HG03196 (cell line): ENCODE measurements around the gene DENND1A.
"Not testable (repeated sequence)": the region's sequence is repeated elsewhere in the genome, so short reads cannot be mapped to it uniquely, and the experiment has no call there.

Experiments used
- ATAC-seq: cut with Tn5 transposase; IDR thresholded peaks from one replicate; pipeline ENCODE4 v1.9.1; 2021; ENCODE audit not compliant: unreplicated experiment

Gene DENND1A

GRCh38 chr9:123952641-123953495 lies 22.9 kb upstream of the DENND1A start:
- no peak for ATAC-seq

- no peak for ATAC-seq
These were observed 18.4 kb upstream of the DENND1A start for GRCh38 chr9:123948286-123948685.

DNA sequence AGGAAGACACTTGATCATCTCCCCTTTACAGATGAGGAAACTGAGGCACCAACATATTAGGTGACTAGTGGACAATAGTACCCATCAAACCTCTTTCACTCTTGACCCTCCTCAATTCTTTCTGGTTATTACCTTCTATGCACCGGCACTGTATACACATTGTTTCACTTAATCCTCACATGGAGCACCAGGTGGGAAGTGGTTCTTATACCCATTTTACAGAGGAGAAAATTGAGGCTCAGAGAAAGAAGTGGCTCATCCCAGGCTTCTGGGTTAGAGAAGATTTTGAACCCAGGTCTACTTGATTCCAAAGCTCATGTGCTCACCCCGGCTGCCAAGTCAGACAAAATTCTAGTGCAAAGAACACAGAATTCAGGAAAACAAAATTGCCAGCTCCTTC lies 17.4 kb upstream of the DENND1A start:
- ATAC-seq: no peak

- ATAC-seq: no peak
These were observed 16.3 kb upstream of the DENND1A start for GRCh38 chr9:123946101-123946821.

GRCh38 chr9:123945532-123945931 lies 15.6 kb upstream of the DENND1A start:
- no peak for ATAC-seq

DNA sequence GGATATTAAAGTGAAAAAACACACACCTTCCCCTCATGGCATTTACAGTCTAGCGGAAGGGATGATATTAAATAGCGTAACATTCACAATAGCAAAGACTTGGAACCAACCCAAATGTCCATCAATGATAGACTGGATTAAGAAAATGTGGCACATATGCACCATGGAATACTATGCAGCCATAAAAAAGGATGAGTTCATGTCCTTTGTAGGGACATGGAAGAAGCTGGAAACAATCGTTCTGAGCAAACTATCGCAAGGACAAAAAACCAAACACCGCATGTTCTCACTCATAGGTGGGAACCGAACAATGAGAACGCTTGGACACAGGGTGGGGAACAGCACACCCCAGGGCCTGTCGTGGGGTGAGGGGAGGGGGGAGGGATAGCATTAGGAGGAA lies 14.5 kb upstream of the DENND1A start:
- not testable (repeated sequence) for ATAC-seq

DNA sequence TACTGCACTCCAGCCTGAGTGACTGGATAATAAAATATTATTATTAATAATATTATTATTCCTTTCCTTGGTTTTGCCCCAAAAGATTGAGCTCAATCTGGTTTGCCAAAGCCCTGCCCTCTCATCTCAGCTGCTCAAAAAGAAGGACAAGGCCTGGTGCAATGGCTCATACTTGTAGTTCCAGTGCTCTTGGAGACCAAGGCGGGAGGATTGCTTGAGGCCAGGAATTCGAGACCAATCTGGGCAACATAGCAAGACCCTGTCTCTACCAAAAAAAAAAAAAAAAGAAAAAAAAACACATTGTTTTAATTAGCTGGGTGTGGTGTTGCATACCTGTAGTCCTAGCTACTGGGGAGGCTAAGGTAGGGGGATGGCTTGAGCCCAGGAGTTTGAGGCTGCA lies 13.7 kb upstream of the DENND1A start:
- no peak for ATAC-seq

- ATAC-seq: no peak
These were observed 12.6 kb upstream of the DENND1A start for GRCh38 chr9:123942542-123942941.

GRCh38 chr9:123941524-123942070 lies 11.7 kb upstream of the DENND1A start:
- ATAC-seq: no peak

DNA sequence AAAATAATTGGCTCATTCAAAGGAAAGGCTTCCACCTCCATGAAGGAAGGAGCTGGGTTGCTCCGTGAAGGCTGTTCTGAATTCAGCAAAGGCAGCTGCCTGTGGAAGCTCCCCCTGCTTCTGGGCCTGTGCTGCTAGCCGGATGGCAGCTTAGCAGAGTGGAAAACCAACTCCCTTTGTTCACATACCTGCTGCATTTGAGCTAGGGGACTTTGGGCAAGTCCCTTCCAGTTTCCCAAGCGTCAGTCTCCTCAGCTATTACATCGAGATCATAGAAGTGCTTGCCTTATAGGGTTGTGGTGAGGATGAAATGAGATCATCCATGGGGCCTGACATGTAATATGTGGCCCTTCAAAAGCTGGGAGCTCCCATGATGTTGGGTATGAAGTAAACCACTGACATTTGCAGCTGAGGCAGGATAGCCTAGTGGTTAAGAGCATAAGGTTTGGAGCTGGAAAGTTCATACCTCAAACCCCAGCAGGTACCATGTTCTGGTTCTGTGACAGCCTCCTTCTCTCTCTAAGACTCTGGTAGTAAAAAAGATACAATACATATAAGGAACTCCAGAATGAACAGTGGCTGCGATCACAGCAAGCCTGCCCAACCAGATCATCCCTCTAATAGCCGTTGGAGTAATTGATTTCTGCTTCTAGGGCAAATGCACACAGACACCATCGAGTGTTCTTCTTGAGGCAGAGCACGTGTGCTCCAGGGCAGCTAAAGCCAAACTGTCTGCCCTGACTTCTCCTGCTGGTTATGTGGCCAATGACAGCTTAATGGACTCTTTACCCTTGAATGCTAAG lies 11.0 kb upstream of the DENND1A start:
- ATAC-seq: no peak

DNA sequence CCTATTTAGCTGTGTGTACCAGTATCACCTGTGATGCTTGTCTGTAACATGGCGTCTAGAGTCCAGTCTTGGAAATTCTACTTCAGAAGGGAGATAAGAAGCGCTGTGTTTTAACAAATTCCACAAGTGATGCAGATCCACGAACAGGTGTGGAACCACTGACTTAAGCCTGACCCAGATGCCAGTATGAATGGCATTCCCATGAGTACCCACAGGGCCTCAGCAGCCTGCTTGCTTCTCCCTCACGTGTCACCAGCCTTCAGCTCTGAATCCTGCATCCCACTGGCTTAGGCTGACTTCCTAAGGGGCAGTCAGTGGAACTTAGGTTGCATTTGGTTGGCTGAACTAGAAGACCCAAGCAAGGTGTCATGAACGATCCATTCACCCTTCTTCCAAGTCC lies 8.5 kb upstream of the DENND1A start:
- no peak for ATAC-seq

- ATAC-seq: not testable (repeated sequence)
These were observed 6.6 kb upstream of the DENND1A start for GRCh38 chr9:123936575-123936974.

DNA sequence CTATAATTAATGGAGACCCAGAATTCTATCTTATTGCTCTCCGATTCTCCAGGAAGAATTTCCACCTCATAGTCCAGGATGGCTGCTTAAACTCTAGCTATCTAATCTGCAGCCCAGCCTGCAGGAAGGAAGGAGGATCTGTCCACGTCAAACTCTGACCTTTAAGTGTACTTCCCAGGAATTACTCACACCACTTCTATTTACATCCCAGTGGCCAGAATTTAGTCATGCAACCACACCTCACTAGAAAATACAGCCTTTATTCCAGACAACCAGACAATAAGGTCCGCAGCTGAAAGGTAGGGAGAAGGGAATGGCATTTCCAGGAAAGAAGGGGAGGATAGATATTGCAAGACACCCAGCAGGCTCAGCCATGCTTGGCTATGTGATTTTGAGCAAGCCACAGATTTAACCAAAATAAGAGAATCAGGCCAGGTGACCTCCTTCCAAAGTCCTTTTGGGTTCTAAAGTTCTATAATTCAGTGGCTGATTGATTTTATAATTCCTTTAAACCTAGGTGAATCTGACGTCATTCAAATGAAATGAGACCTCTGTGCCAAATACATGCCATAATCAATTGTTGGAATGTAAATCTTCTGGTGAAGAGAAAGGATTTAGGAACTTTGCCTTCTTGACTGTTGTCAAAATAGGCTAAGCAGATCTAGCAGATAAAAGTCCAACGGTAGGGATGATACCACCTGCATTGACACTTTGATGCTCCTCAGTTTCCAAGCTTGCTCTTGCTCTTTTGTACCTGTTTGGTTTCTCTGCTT lies 3.7 kb upstream of the DENND1A start:
- ATAC-seq: no peak

DNA sequence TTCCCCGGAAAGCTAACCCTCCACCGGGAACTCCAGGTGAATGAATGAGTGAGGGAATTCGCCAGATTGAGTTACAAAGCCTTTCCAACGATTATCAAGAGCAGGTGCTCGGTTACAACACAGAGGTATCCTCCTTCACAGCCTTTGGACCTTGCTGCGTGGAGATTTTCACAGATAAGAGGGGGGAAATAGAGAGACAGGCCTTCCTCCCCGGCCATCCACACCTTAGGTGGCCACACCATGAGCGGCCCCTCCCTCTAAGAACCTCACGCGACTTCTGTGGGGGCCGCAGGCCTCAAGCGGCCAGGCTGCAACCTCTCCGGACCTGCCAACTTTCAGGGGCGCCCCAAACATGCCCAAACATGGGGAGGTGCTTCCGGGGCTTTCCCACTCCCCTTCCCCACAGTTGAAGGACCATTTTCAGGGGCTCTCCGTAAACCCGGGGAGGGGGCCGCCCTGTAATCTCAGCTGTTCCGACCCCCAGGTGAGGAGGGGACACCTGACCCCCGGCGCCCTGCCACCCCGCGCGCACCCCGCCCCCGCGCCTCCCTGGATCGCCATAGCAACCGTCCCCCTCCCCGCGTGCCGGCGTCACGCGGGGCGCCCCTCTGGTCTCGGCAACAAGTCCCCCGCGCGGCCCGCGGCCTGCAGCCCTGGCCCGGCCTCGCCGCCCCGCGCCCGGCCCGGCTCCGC lies 603 bp downstream of the DENND1A start:
- ATAC-seq: peak; percentile 18

GRCh38 chr9:123928533-123929176 lies 1.3 kb downstream of the DENND1A start:
- no peak for ATAC-seq

- no peak for ATAC-seq
These were observed 2.0 kb downstream of the DENND1A start for GRCh38 chr9:123927625-123928532.

- ATAC-seq: no peak
These were observed 3.0 kb downstream of the DENND1A start for GRCh38 chr9:123926941-123927340.

DNA sequence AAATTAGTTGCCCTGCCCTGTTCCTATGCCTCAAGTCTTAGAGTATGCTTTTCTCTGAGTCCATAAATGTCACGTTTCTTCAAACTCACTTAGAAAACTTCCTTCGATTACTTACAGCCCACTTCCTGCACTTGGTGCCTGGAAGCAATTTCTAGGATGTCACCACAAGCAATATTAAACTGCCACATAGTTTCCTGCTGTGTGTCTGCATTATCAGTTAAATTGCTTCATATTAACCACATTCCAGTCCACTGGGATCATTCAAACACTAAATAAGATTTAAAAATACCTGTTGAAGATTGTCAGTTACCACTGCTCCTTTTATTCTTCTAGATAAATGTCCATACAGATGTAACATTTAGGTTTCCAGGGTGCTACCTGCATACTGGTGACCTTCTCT lies 4.1 kb downstream of the DENND1A start:
- no peak for ATAC-seq
